ENCODE data around the gene ARL14EPL.

DNA sequence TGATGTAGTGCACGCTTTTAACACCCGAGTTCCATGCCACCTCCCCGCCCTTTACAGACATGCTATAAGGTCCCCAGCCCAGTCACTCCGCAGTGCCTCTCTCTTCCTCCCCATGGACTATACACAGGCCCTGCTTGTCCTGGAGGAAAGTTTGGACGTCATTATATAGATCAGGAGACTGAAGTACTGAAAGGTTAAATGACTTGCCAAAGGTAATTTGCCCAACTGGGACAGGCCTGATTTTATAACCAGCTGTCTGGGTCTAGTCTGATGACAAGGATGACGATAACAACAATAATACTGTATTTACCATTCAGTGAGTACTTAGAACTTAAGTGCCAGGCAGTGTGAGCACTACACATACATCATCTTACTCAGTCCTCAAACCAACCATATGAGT is 36.9 kb upstream of the ARL14EPL start:
- no peak for TF ChIP-seq EP300 (IDR thresholded peaks at IDR 0.05)
- no peak for TF ChIP-seq POLR2AphosphoS5 (IDR thresholded peaks at IDR 0.05)
- TF ChIP-seq, protein P1, sequence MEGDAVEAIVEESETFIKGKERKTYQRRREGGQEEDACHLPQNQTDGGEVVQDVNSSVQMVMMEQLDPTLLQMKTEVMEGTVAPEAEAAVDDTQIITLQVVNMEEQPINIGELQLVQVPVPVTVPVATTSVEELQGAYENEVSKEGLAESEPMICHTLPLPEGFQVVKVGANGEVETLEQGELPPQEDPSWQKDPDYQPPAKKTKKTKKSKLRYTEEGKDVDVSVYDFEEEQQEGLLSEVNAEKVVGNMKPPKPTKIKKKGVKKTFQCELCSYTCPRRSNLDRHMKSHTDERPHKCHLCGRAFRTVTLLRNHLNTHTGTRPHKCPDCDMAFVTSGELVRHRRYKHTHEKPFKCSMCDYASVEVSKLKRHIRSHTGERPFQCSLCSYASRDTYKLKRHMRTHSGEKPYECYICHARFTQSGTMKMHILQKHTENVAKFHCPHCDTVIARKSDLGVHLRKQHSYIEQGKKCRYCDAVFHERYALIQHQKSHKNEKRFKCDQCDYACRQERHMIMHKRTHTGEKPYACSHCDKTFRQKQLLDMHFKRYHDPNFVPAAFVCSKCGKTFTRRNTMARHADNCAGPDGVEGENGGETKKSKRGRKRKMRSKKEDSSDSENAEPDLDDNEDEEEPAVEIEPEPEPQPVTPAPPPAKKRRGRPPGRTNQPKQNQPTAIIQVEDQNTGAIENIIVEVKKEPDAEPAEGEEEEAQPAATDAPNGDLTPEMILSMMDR (IDR thresholded peaks at IDR 0.05): no peak

Measured in sigmoid colon (tissue), 4 donors.